Measurements from ENCODE around the gene HCN1. TPM values are rescaled to one million over a fixed set of nuclear protein-coding genes. Genes with fewer than 3 reads are reported as not detected.

Gene HCN1
- total and polyA plus RNA-seq, 2 of the 13 experiments (the other 11 are each of a cell fraction or from before 2014, with no cell fraction given) = not detected

GRCh38 chr5:45692481-45692880 is 3.7 kb downstream of the HCN1 start:
- no peak overlapping the region for H3K4me3 ChIP-seq (replicated peaks in 1 of 3; ENCODE audit: insufficient read depth in 1 of 3, low read depth in 2 of 3, low read length in 3 of 3)
- no peak overlapping the region for H3K27ac ChIP-seq (ENCODE audit: extremely low read length, insufficient read depth, low read length)
- H3K79me2 ChIP-seq (ENCODE audit: insufficient read depth, low read length) = no peaks in the 10 kb centered on the region
- no peaks in the 10 kb centered on the region for H3K36me3 ChIP-seq (replicated peaks in 1 of 2; ENCODE audit: control insufficient read depth in 1 of 2, insufficient read depth in 2 of 2, low read length in 2 of 2)
- no peaks in the 10 kb centered on the region for H4K20me1 ChIP-seq (ENCODE audit: insufficient read depth, low read length)
- H3K9ac ChIP-seq (ENCODE audit: insufficient read depth, low read depth, low read length) = no peak overlapping the region
- in situ Hi-C loops (cut with HindIII; ENCODE audit: extremely low pct_ligation_motif_present, low pct_unique_long_range_greater_than_20kb) = no loop called here
- H2AFZ ChIP-seq (ENCODE audit: low read length) = no peak overlapping the region
- intact Hi-C loops (cut with micrococcal nuclease; ENCODE audit: unreplicated experiment) = no loop called here
- no peaks in the 10 kb centered on the region for H3K27me3 ChIP-seq (ENCODE audit: control insufficient read depth in 1 of 2, insufficient read depth in 2 of 2, low read length in 2 of 2)
- TF ChIP-seq RARA (CRISPR knock-in tag; IDR thresholded peaks at IDR 0.05) (no peak), ZBTB44 (CRISPR knock-in tag; IDR thresholded peaks at IDR 0.05) (no peak), ZNF17 (CRISPR knock-in tag; IDR thresholded peaks at IDR 0.05) (no peak), NR2F2 (IDR thresholded peaks at IDR 0.05; ENCODE audit: borderline replicate concordance, low read depth) (no peak)
- H3K4me2 ChIP-seq (ENCODE audit: low read depth, low read length) = no peak overlapping the region
- no peak for ATAC-seq
- ChIA-PET CTCF (ENCODE audit: low intra/inter-chr PET ratio, low total read pairs) (no interaction called here), POLR2A (no interaction called here)
- H3K4me1 ChIP-seq (ENCODE audit: insufficient read depth, low read length) = no peaks in the 10 kb centered on the region
- no peak for FAIRE-seq
- 5% methylated on average over 3 of the region's 3 CpGs for WGBS (ENCODE audit: low lambda C conversion rate)
- 0 out of 2 replicates have a peak, but pooled peaks cover 3% of the 10 kb centered on the region for H3K9me3 ChIP-seq (ENCODE audit: low read length)
- no peak for DNase-seq (ENCODE audit: low spot score)
- BruUV-seq (replicated peaks) = no TSS peak

GRCh38 chr5:45691656-45692055 is 4.5 kb downstream of the HCN1 start:
- intact Hi-C loops (cut with micrococcal nuclease; ENCODE audit: unreplicated experiment) (no loop called here), in situ Hi-C loops (cut with HindIII; ENCODE audit: extremely low pct_ligation_motif_present, low pct_unique_long_range_greater_than_20kb) (no loop called here)
- H3K9me3 ChIP-seq (ENCODE audit: low read length) = 0 out of 2 replicates have a peak, but pooled peaks cover 4% of the 10 kb centered on the region
- ATAC-seq = no peak
- no peaks in the 10 kb centered on the region for H4K20me1 ChIP-seq (ENCODE audit: insufficient read depth, low read length)
- H3K27me3 ChIP-seq (ENCODE audit: control insufficient read depth in 1 of 2, insufficient read depth in 2 of 2, low read length in 2 of 2) = no peaks in the 10 kb centered on the region
- no peak overlapping the region for H2AFZ ChIP-seq (ENCODE audit: low read length)
- no peak overlapping the region for H3K4me2 ChIP-seq (ENCODE audit: low read depth, low read length)
- H3K9ac ChIP-seq (ENCODE audit: insufficient read depth, low read depth, low read length) = no peak overlapping the region
- ChIA-PET POLR2A (no interaction called here), CTCF (ENCODE audit: low intra/inter-chr PET ratio, low total read pairs) (no interaction called here)
- H3K27ac ChIP-seq (ENCODE audit: extremely low read length, insufficient read depth, low read length) = no peak overlapping the region
- DNase-seq (ENCODE audit: low spot score) = no peak
- FAIRE-seq = no peak
- H3K36me3 ChIP-seq (replicated peaks in 1 of 2; ENCODE audit: control insufficient read depth in 1 of 2, insufficient read depth in 2 of 2, low read length in 2 of 2) = no peaks in the 10 kb centered on the region
- 10% methylated on average over 4 of the region's 4 CpGs for WGBS (ENCODE audit: low lambda C conversion rate)
- no TSS peak for BruUV-seq (replicated peaks)
- no peak overlapping the region for H3K4me3 ChIP-seq (replicated peaks in 1 of 3; ENCODE audit: insufficient read depth in 1 of 3, low read depth in 2 of 3, low read length in 3 of 3)
- no peaks in the 10 kb centered on the region for H3K79me2 ChIP-seq (ENCODE audit: insufficient read depth, low read length)
- H3K4me1 ChIP-seq (ENCODE audit: insufficient read depth, low read length) = no peaks in the 10 kb centered on the region
- TF ChIP-seq NFYC (CRISPR knock-in tag; IDR thresholded peaks at IDR 0.05) = no peak
- no peak for TF ChIP-seq ZNF790 (CRISPR knock-in tag; IDR thresholded peaks at IDR 0.05; ENCODE audit: borderline replicate concordance)
- no peak for TF ChIP-seq ZNF280D (CRISPR knock-in tag; IDR thresholded peaks at IDR 0.05)
- TF ChIP-seq PRDM15 (CRISPR knock-in tag; IDR thresholded peaks at IDR 0.05) = no peak
- TF ChIP-seq SCMH1 (CRISPR knock-in tag; IDR thresholded peaks at IDR 0.05; ENCODE audit: borderline replicate concordance) = no peak
- no peak for TF ChIP-seq PPARG (CRISPR knock-in tag; conservative IDR thresholded peaks at IDR 0.05)
- TF ChIP-seq NFIB (CRISPR knock-in tag; IDR thresholded peaks at IDR 0.05; ENCODE audit: borderline replicate concordance) = no peak

All from HepG2 (cell line).